IPS-18a (cell line): Measurements from ENCODE around the gene SHROOM3.
A peak's percentile ranks its signal among the peaks of the same experiment; 100 is the strongest.
"Not testable (repeated sequence)": the region's sequence is repeated elsewhere in the genome, so short reads cannot be mapped to it uniquely, and the experiment has no call there.

Experiments
- H3K27ac ChIP-seq: one replicate; pipeline ENCODE4 v1.5.1; 2013; ENCODE audit warnings: low read length
- H3K27me3 ChIP-seq: one replicate; pipeline ENCODE4 v1.6.1; 2013; ENCODE audit warnings: mild to moderate bottlenecking, low read length; ENCODE audit not compliant: control insufficient read depth, insufficient read depth
- H3K36me3 ChIP-seq: one replicate; pipeline ENCODE4 v1.6.1; 2013; ENCODE audit warnings: low read depth, low read length; ENCODE audit not compliant: control insufficient read depth
- H3K4me1 ChIP-seq: one replicate; pipeline ENCODE4 v1.6.1; 2013; ENCODE audit warnings: low read depth, low read length; ENCODE audit not compliant: control insufficient read depth
- H3K4me3 ChIP-seq: one replicate; pipeline ENCODE4 v1.5.1; 2013; ENCODE audit warnings: low read length
- H3K9ac ChIP-seq: one replicate; pipeline ENCODE4 v1.6.1; 2013; ENCODE audit warnings: mild to moderate bottlenecking, low read length, moderate library complexity
- H3K9me3 ChIP-seq: one replicate; pipeline ENCODE4 v1.6.1; 2013; ENCODE audit warnings: low read depth, low read length; ENCODE audit not compliant: control insufficient read depth

SHROOM3 gene

DNA sequence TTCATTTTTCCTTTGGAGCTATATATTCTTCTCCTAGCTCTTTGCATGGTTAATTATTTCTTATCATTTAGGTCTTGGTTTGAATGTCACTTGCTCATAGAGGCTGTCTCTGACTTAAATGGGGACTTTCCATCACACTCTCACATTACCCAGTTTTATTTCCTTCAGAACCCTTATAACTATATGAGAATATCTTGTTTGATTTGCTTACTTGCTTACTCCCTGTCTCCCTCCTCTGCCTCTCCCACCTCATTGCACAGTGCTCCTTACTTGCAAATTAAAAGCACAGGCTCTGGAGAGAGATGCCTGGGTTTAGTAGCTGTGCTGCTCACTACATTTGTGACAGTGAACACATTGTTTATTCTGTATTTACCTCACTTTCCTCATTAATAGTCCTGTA, 288.3 kb downstream of the SHROOM3 start:
- no peaks in the 10 kb centered on the region for H3K27me3 ChIP-seq
- H3K27ac ChIP-seq: peak overlapping the region; percentile 5
- H3K9ac ChIP-seq: peak overlapping the region; percentile 5
- H3K4me1 ChIP-seq: peaks cover 35% of the 10 kb centered on the region
- H3K9me3 ChIP-seq: no peaks in the 10 kb centered on the region
- H3K36me3 ChIP-seq: no peaks in the 10 kb centered on the region
- no peak overlapping the region for H3K4me3 ChIP-seq

DNA sequence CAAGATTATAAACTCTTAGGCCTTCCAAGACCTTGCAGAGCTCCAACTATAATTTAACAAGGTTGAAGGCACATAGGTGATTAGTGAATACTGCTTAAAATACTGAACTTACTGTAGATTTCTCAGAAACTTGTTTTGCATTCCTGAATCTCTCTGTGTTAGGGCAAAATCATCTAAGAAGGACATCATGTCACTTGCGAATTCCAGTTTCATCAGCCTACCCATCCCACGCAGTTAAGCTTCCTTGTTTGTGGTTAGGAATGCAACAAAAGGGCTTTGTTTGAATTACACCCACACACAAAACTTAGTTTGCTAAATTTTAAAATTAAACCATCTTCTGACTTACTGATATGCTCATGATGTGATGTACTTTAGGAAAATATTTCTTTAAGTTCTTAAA, 288.9 kb downstream of the SHROOM3 start:
- H3K36me3 ChIP-seq: no peaks in the 10 kb centered on the region
- H3K4me1 ChIP-seq: peaks cover 34% of the 10 kb centered on the region
- H3K27ac ChIP-seq: peak overlapping the region; percentile 5
- H3K27me3 ChIP-seq: no peaks in the 10 kb centered on the region
- H3K4me3 ChIP-seq: no peak overlapping the region
- H3K9ac ChIP-seq: peak overlapping the region; percentile 5
- H3K9me3 ChIP-seq: no peaks in the 10 kb centered on the region

DNA sequence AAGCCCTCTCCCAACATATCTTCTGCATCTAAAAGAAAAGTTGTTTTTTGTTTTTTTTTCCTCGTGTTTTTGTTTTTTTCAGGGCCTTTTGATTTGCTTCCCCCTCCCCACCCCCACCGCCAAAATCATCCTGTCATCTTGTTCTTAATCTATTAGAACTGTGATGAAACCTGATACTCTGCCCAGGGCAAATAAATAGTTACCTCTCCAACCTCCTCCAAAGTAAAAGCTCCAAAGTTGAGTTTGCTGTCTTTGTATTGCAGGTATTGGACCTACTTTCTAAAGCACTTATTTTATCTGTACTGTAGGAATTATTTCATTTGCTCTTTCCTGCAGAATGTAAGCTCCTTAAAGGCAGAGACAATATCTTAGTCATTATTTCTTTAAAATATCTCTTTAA, 290.0 kb downstream of the SHROOM3 start:
- H3K4me3 ChIP-seq: no peak overlapping the region
- H3K9ac ChIP-seq: no peak overlapping the region
- H3K4me1 ChIP-seq: peaks cover 44% of the 10 kb centered on the region
- no peaks in the 10 kb centered on the region for H3K27me3 ChIP-seq
- no peaks in the 10 kb centered on the region for H3K9me3 ChIP-seq
- no peaks in the 10 kb centered on the region for H3K36me3 ChIP-seq
- no peak overlapping the region for H3K27ac ChIP-seq

DNA sequence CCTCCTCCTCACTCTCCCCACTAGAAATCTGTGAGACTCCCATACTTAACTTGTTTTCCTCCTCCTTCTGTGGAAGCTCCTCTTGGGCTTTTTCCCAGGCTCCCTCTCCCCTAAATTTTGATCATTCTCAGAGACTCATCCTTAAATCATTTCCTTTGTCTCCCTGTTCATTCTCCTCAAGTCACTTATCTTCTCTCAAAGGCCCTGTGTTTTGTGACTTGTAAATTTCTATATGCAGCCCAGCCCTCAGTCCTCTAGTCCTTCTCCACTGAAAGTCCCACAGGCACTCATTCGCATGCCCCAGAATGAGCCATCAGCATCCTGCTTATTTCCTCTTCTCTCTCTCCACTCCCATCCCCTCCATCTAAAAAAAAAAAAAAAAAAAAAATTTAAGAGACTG, 291.1 kb downstream of the SHROOM3 start:
- Histone ChIP-seq H3K4me3 (no peak overlapping the region), H3K4me1 (peaks cover 53% of the 10 kb centered on the region), H3K9me3 (no peaks in the 10 kb centered on the region), H3K27ac (no peak overlapping the region), H3K36me3 (no peaks in the 10 kb centered on the region), H3K9ac (no peak overlapping the region), H3K27me3 (no peaks in the 10 kb centered on the region)

DNA sequence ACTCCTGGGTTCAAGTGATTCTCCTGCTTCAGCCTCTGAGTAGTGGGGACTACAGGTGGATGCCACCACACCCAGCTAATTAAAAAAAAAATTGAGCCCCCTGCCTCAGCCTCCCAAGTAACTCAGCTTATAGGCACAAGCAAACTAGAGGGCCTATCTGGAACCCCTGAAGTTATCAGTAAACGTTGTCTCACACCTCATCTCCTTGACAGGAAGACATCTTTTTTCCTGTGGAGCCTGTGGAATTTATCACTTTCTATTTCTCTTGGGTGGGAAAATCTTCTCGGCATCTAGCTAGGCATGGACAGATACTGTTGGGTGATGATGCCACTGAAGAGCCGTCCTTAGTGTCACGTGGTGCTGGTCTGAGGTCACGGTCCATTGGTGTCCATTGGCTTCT, 291.6 kb downstream of the SHROOM3 start:
- H3K27ac ChIP-seq: no peak overlapping the region
- H3K9ac ChIP-seq: no peak overlapping the region
- no peaks in the 10 kb centered on the region for H3K36me3 ChIP-seq
- no peaks in the 10 kb centered on the region for H3K27me3 ChIP-seq
- H3K9me3 ChIP-seq: no peaks in the 10 kb centered on the region
- H3K4me1 ChIP-seq: peaks cover 53% of the 10 kb centered on the region
- H3K4me3 ChIP-seq: no peak overlapping the region

DNA sequence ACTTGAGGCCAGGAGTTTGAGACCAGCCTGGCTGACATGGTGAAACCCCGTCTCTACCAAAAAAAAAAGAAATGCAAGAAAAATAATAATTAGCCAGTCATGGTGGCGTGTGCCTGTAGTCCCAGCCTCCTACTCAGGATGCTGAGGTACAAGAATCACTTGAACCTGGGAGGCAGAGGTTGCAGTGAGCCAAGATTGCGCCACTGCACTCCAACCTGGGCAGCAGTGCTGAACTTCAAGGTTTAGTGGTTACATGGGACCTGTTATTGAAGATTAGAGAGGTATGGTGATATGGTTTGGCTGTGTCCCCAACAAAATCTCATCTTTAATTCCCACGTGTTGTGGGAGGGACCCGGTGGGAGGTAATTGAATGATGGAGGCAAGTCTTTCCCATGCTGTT, 292.9 kb downstream of the SHROOM3 start:
- peaks cover 63% of the 10 kb centered on the region for H3K4me1 ChIP-seq
- H3K4me3 ChIP-seq: not testable (repeated sequence)

DNA sequence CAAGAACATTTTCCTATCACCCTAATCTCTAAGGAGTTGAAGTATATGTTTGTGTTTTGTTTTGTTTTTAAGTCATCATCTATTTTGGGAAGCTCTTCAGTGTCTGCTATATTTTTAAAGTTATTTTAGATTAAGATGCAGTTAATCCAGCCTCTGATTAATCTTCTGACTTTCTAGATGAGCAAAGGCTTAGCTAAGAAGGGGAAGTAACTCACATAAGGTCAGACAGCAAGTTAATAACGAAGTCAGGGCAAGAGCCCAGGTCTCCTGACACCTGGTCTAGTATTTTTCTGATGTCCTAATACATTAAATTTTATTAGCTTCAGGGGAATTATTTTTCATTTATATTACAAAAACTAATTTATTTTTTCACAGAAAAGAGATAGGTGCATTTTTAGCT, 294.4 kb downstream of the SHROOM3 start:
- no peaks in the 10 kb centered on the region for H3K27me3 ChIP-seq
- peaks cover 7% of the 10 kb centered on the region for H3K36me3 ChIP-seq
- no peaks in the 10 kb centered on the region for H3K9me3 ChIP-seq
- H3K4me3 ChIP-seq: no peak overlapping the region
- H3K9ac ChIP-seq: peak overlapping the region; percentile 2
- peaks cover 57% of the 10 kb centered on the region for H3K4me1 ChIP-seq
- no peak overlapping the region for H3K27ac ChIP-seq

More for the DNA sequence above, 292.9 kb downstream of the SHROOM3 start:
- not testable (repeated sequence) for H3K9me3 ChIP-seq, H3K27ac ChIP-seq, H3K27me3 ChIP-seq, H3K36me3 ChIP-seq, H3K9ac ChIP-seq

DNA sequence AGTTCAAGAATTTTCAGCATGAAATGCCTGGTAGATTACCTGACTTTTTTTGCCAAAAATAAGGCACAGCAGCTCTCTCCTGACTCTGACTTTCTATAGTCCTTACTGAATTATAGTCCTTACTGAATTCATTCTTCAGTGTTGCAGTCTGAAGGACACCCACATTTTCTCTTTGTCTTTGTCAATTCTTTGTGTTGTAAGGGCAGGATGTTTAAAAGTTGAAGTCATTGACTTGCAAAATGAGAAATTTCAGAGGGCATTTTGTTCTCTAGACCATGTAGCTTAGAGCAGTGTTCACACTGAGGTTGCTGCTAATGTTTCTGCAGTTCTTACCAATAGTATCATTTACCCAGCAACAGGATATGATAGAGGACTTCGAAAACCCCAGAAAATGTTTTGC, 295.0 kb downstream of the SHROOM3 start:
- Histone ChIP-seq H3K36me3 (peaks cover 7% of the 10 kb centered on the region), H3K4me1 (peaks cover 52% of the 10 kb centered on the region), H3K27me3 (no peaks in the 10 kb centered on the region), H3K9me3 (no peaks in the 10 kb centered on the region), H3K9ac (peak overlapping the region; percentile 2), H3K27ac (no peak overlapping the region), H3K4me3 (no peak overlapping the region)

DNA sequence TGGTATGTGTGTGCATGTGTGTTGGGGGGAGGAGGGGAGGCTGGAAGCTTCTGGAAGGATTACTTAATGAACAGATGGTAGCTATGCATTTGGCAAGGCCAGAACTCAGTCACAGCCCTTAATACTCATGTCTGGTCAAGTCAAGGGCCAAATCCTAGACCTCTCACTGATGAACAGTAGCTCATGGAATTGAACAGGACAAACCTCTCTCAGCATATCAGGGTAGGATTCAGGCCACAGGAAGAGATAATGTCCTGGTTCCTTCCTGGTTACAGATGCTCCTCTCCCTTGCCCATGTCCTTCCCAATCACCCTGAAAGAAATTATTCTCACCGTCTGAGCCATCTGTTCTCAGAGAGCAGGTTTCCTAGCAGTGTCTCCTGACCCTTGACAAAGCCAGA, 297.2 kb downstream of the SHROOM3 start:
- peaks cover 45% of the 10 kb centered on the region for H3K4me1 ChIP-seq
- no peak overlapping the region for H3K9ac ChIP-seq
- H3K27me3 ChIP-seq: no peaks in the 10 kb centered on the region
- H3K9me3 ChIP-seq: no peaks in the 10 kb centered on the region
- peaks cover 7% of the 10 kb centered on the region for H3K36me3 ChIP-seq
- no peak overlapping the region for H3K27ac ChIP-seq
- no peak overlapping the region for H3K4me3 ChIP-seq

DNA sequence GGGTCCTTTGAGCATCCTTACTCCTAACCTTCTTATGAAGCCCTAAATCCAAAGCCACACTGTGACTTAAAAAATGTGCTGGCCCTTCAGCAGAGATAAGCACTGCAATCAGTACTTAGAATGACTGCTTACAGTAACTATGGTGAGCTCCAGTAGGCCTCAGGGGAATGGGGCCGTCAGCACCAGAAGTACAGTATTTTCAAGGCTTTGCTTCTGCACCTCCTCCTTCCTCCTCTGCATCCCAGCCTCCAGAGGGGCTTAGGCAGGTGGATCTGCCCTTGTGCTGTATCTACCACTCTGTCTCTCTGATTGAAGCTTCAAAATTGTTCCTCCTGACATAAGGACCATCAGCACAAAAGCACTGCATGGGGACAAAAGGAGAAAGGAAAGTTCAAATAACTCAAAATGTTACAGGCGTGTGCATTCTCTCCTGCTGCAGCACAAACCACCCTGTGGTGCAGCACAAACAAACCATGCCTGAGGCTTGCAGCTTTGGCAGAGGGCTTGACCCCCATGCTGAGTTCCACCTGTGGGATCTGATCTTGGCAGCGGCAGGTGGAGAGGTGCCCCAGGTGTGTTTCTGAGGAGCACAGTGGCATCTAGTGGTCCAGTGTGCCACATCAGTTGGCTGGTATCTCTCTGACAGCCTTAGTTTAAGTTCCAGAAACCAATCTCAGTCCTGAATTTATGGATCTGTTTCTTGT, 298.2 kb downstream of the SHROOM3 start:
- H3K27ac ChIP-seq: no peak overlapping the region

DNA sequence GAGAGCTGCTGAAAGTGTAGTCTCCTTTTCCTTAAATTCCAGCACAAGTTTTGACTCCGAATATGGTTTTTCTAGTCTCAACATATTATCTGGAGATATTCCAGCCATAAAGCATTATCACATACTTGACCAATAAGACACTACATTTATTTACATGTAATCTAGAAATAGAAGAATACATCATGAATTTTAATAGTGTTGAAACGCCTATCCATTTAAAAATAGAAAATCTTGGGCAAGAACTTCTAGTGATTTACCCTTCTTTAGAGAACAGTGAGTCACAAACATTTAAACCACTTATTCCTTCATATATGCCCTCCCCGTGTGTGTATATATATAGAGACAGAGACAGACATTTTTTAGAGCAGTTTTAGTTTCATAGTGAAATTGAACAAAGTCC, 301.4 kb downstream of the SHROOM3 start:
- Histone ChIP-seq H3K4me3 (no peak overlapping the region), H3K27ac (no peak overlapping the region), H3K27me3 (no peaks in the 10 kb centered on the region), H3K9ac (no peak overlapping the region), H3K9me3 (no peaks in the 10 kb centered on the region), H3K36me3 (peaks cover 28% of the 10 kb centered on the region), H3K4me1 (peaks cover 19% of the 10 kb centered on the region)

More for the DNA sequence above, 298.2 kb downstream of the SHROOM3 start:
- no peaks in the 10 kb centered on the region for H3K9me3 ChIP-seq
- peaks cover 9% of the 10 kb centered on the region for H3K36me3 ChIP-seq
- no peak overlapping the region for H3K9ac ChIP-seq
- H3K27me3 ChIP-seq: no peaks in the 10 kb centered on the region
- H3K4me3 ChIP-seq: no peak overlapping the region
- peaks cover 45% of the 10 kb centered on the region for H3K4me1 ChIP-seq

DNA sequence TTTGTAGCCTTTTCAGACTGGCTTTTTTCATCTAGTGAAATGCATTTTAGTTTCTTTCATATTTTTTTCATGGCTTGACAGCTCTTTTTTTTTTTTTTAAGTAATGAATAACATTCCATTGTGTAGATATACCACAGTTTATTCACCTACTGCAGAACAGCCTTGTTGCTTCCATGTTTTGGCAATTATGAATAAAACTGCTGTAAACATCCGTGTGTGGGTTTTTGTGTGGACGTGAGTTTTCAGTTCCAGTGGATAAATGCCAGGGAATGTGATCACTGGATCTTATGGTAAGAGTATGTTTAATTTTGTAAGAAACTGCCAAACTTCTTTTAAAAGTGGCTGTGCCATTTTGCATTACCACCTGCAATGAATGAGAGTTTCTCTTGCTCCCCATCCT, 302.2 kb downstream of the SHROOM3 start:
- no peaks in the 10 kb centered on the region for H3K27me3 ChIP-seq
- H3K9ac ChIP-seq: no peak overlapping the region

More for the DNA sequence above, 302.2 kb downstream of the SHROOM3 start:
- Histone ChIP-seq H3K9me3 (no peaks in the 10 kb centered on the region), H3K27ac (no peak overlapping the region), H3K4me1 (peaks cover 16% of the 10 kb centered on the region), H3K4me3 (no peak overlapping the region), H3K36me3 (peaks cover 24% of the 10 kb centered on the region)
